GM19099 (cell line): ENCODE measurements around the gene CGB2.
"Not testable (repeated sequence)": the region's sequence is repeated elsewhere in the genome, so short reads cannot be mapped to it uniquely, and the experiment has no call there.

Experiments used
- POLR2A ChIP-seq: IDR thresholded peaks from 3 replicates; pipeline ENCODE4 v1.6.1; 2011; ENCODE audit warnings: low read depth; ENCODE audit not compliant: insufficient read length; ENCODE audit errors: extremely low read depth

Gene CGB2

GRCh38 chr19:49031642-49032301 lies at the start of gene CGB2:
CGB2 (plus strand) TSS chr19:49031890; CDS start chr19:49032096, 206 bp downstream.
- not testable (repeated sequence) for TF ChIP-seq POLR2A

GRCh38 chr19:48982280-48982679 lies 49.4 kb upstream of the CGB2 start:
- no peak for TF ChIP-seq POLR2A

GRCh38 chr19:48985711-48986110 lies 46.0 kb upstream of the CGB2 start:
- no peak for TF ChIP-seq POLR2A

- no peak for TF ChIP-seq POLR2A
Measured at GRCh38 chr19:48986211-48986610, 45.5 kb upstream of the CGB2 start.

- TF ChIP-seq POLR2A, result no peak
Measured at GRCh38 chr19:48987323-48987722, 44.4 kb upstream of the CGB2 start.

GRCh38 chr19:48988286-48988685 lies 43.4 kb upstream of the CGB2 start:
- TF ChIP-seq POLR2A, result no peak

- TF ChIP-seq POLR2A, result no peak
Measured at GRCh38 chr19:48988860-48989259, 42.8 kb upstream of the CGB2 start.

GRCh38 chr19:48989701-48990291 lies 41.9 kb upstream of the CGB2 start:
- no peak for TF ChIP-seq POLR2A

GRCh38 chr19:48990400-48990799 lies 41.3 kb upstream of the CGB2 start:
- TF ChIP-seq POLR2A, result no peak

GRCh38 chr19:48991011-48991609 lies 40.6 kb upstream of the CGB2 start:
- no peak for TF ChIP-seq POLR2A

- no peak for TF ChIP-seq POLR2A
Measured at GRCh38 chr19:48991873-48992580, 39.7 kb upstream of the CGB2 start.

- no peak for TF ChIP-seq POLR2A
Measured at GRCh38 chr19:48992581-48993174, 39.0 kb upstream of the CGB2 start.

- TF ChIP-seq POLR2A, result peak; percentile 90
Measured at GRCh38 chr19:48993175-48994034, 38.3 kb upstream of the CGB2 start, which contains the start of the genes GYS1 and RUVBL2. GYS1 (minus strand) TSS chr19:48993309; CDS start chr19:48993112, 197 bp downstream. RUVBL2 (plus strand) TSS chr19:48993887; CDS start chr19:48993912, 25 bp downstream.

GRCh38 chr19:48994035-48994386 lies 37.7 kb upstream of the CGB2 start:
- TF ChIP-seq POLR2A, result no peak
